CD4-positive, alpha-beta T cell treated with Interleukin-1 beta for 1 hour (primary cell): ENCODE measurements around the gene PLA2R1.
A peak's percentile ranks its signal among the peaks of the same experiment; 100 is the strongest.

Experiments
- DNase-seq, 2 donors: peaks; one replicate each; pipeline ENCODE4 v3.0.0-alpha.2; 2020 to 2022

PLA2R1 gene

GRCh38 chr2:160062292-160063005 is at the start of gene PLA2R1:
Gene PLA2R1, minus strand, starts transcription at chr2:160062615. Its CDS starts 212 bp downstream, at chr2:160062403.
- no peak for DNase-seq

- DNase-seq, result no peak
Observed at GRCh38 chr2:160110674-160111239, 48.3 kb upstream of the PLA2R1 start.

- DNase-seq, result peak; percentile 47 to 62
Observed at GRCh38 chr2:160109939-160110673, 47.7 kb upstream of the PLA2R1 start.

- no peak for DNase-seq
Observed at GRCh38 chr2:160109243-160109642, 46.8 kb upstream of the PLA2R1 start.

GRCh38 chr2:160108646-160109045 is 46.2 kb upstream of the PLA2R1 start:
- DNase-seq, result no peak

GRCh38 chr2:160105366-160105765 is 43.0 kb upstream of the PLA2R1 start:
- DNase-seq, result no peak

- no peak for DNase-seq
Observed at GRCh38 chr2:160104115-160104514, 41.7 kb upstream of the PLA2R1 start.

- DNase-seq, result no peak
Observed at GRCh38 chr2:160097326-160097725, 34.9 kb upstream of the PLA2R1 start.

GRCh38 chr2:160096409-160096808 is 34.0 kb upstream of the PLA2R1 start:
- DNase-seq, result no peak

GRCh38 chr2:160092445-160092844 is 30.0 kb upstream of the PLA2R1 start:
- no peak for DNase-seq

GRCh38 chr2:160091381-160091780 is 29.0 kb upstream of the PLA2R1 start:
- DNase-seq, result no peak

GRCh38 chr2:160087854-160088745 is 25.7 kb upstream of the PLA2R1 start:
- no peak for DNase-seq

- DNase-seq, result no peak
Observed at GRCh38 chr2:160085662-160086061, 23.2 kb upstream of the PLA2R1 start.

- no peak for DNase-seq
Observed at GRCh38 chr2:160077912-160078810, 15.7 kb upstream of the PLA2R1 start.

GRCh38 chr2:160076914-160077313 is 14.5 kb upstream of the PLA2R1 start:
- DNase-seq, result no peak

- DNase-seq, result no peak
Observed at GRCh38 chr2:160076241-160076640, 13.8 kb upstream of the PLA2R1 start.

GRCh38 chr2:160075171-160075570 is 12.8 kb upstream of the PLA2R1 start:
- DNase-seq, result no peak

GRCh38 chr2:160073284-160073888 is 11.0 kb upstream of the PLA2R1 start:
- no peak for DNase-seq

- DNase-seq, result no peak
Observed at GRCh38 chr2:160068906-160069305, 6.5 kb upstream of the PLA2R1 start.

- DNase-seq, result no peak
Observed at GRCh38 chr2:160064916-160065315, 2.5 kb upstream of the PLA2R1 start.

GRCh38 chr2:160063879-160064612 is 1.6 kb upstream of the PLA2R1 start:
- DNase-seq, result no peak
